Left lung (tissue), 10 donors: ENCODE measurements around the gene KSR2. TPM values are rescaled to one million over a fixed set of nuclear protein-coding genes. Genes with fewer than 3 reads are reported as not detected.
"Not testable (repeated sequence)": the region's sequence is repeated elsewhere in the genome, so short reads cannot be mapped to it uniquely, and the experiment has no call there.

Experiments
- ATAC-seq: fragments of 200-7000 bp; cut with Tn5 transposase; one replicate; pipeline ENCODE4 v1.9.1; 2020; ENCODE audit warnings: moderate library complexity
- DNase-seq, 4 donors: peaks; one replicate each; pipeline ENCODE4 v3.0.0-alpha.2; 2013 to 2020
- H3K27ac ChIP-seq, 2 donors: fragments of 200-600 bp; sonication (generic) in 1 of 2; one replicate each; pipeline versions ENCODE4 v1.5.0 to v1.8.0; 2020 to 2021
- H3K27me3 ChIP-seq, 2 donors: fragments of 200-600 bp; sonication (generic) in 1 of 2; one replicate each; pipeline versions ENCODE4 v1.5.0 to v1.8.0; 2020 to 2021
- H3K36me3 ChIP-seq, 2 donors: fragments of 200-600 bp; sonication (generic) in 1 of 2; one replicate each; pipeline versions ENCODE4 v1.5.0 to v1.8.0; 2020 to 2021
- H3K4me1 ChIP-seq, 2 donors: fragments of 200-600 bp; one replicate each; pipeline ENCODE4 v1.8.0; 2021
- H3K4me3 ChIP-seq, 2 donors: fragments of 200-600 bp; sonication (generic) in 1 of 2; one replicate each; pipeline versions ENCODE4 v1.5.0 to v1.8.0; 2020 to 2021; ENCODE audit warnings: mild to moderate bottlenecking in 1 of 2
- H3K9me3 ChIP-seq, 2 donors: fragments of 200-600 bp; sonication (generic) in 1 of 2; one replicate each; pipeline versions ENCODE4 v1.5.0 to v1.8.0; 2020 to 2021
- CTCF ChIP-seq, 2 donors: fragments of 200-600 bp; sonication (generic) in 1 of 2; IDR thresholded peaks; one replicate each; pipeline versions ENCODE4 v1.5.0 to v1.8.0; 2021; ENCODE audit warnings: antibody characterized with exemption in 2 of 2
- intact Hi-C, 2 donors: fragments of 100-400 bp; cut with DNase I; formaldehyde crosslinking; loops; one replicate each; pipeline versions ENCODE4 v1.11.2 to v1.14.2; 2022
- polyA plus RNA-seq, 6 donors: library from polyadenylated mRNA; unstranded; fragments of 120-200 nt; gene quantifications; one replicate each; pipeline ENCODE4 v1.2.1, GENCODE V29; 2013; ENCODE audit not compliant: insufficient read length in 6 of 6
- total RNA-seq, 2 donors: library from RNA; stranded (reverse); fragmentation: NEBNext Ultra II Directional; extraction: Animal tissue kit (Norgen Biotek cat#: 25700); gene quantifications; one replicate each; pipeline ENCODE4 v1.2.1, GENCODE V29; 2021
- donor health status: DM: no; HTN: yes; CAD: no.
- donor health status: DM: no; HTN: no; CAD: no.

The KSR2 gene
- total and polyA plus RNA-seq, 8 donors: 0.28 to 1.4 (median 0.41) TPM

DNA sequence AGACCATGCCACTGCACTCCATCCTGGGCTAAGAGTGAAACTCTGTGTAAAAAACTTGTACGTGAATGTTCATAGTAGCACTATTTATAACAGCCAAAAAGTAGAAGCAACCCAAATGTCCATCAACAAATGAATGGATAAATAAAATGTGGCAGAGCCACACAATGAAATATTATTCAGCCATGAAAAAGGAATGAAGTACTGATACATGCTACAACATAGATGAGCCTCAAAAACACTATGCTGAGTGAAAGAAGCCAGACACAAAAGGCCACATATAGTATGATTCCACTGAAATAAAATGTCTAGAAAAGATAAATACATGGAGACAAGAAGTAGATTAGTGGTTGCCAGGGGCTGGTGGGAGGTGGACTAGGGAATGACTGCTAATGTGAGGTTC lies 72.8 kb downstream of the KSR2 start:
- intact Hi-C loops: no loop called here
- no peaks in the 10 kb centered on the region for H3K36me3 ChIP-seq
- no peak overlapping the region for H3K4me3 ChIP-seq
- DNase-seq (no peak), ATAC-seq (no peak)
- no peak for TF ChIP-seq CTCF (IDR thresholded peaks at IDR 0.05)
- no peaks in the 10 kb centered on the region for H3K4me1 ChIP-seq
- no peak overlapping the region for H3K27ac ChIP-seq
- H3K27me3 ChIP-seq: peaks cover 0 to 4% of the 10 kb centered on the region in 2 donors
- peaks cover 0 to 2% of the 10 kb centered on the region in 2 donors for H3K9me3 ChIP-seq

DNA sequence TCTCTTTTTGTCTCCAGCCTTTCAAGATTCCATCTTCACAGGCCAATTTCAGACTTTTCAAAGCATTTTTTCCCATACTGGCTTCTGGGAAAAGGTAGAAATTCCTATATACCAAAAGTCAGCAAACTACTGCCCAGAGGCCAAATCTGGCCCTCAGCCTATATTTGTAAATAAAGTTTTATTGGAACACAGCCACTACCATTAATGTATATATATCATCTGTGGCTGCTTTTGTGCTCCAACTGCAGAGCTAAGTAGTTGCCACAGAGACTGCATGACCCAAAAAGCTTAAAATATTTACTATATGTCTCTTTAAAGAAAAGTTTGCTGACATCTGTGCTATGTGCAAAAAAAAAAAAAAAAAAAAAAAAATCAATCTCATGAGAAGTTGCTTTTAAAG lies 76.3 kb downstream of the KSR2 start:
- ATAC-seq (no peak), DNase-seq (no peak)
- H3K4me1 ChIP-seq: no peaks in the 10 kb centered on the region
- H3K36me3 ChIP-seq: no peaks in the 10 kb centered on the region
- no peak for TF ChIP-seq CTCF (IDR thresholded peaks at IDR 0.05)
- peaks cover 0 to 4% of the 10 kb centered on the region in 2 donors for H3K27me3 ChIP-seq
- H3K27ac ChIP-seq: no peak overlapping the region
- no peaks in the 10 kb centered on the region for H3K9me3 ChIP-seq
- no peak overlapping the region for H3K4me3 ChIP-seq
- intact Hi-C loops: no loop called here

- DNase-seq, H3K27ac ChIP-seq, H3K4me3 ChIP-seq, H3K27me3 ChIP-seq, H3K4me1 ChIP-seq, H3K9me3 ChIP-seq, intact Hi-C loops, H3K36me3 ChIP-seq, ATAC-seq: not testable (repeated sequence)
These were observed 77.5 kb downstream of the KSR2 start for GRCh38 chr12:117891265-117891664.

GRCh38 chr12:117890644-117891043 lies 78.1 kb downstream of the KSR2 start:
- H3K27me3 ChIP-seq: no peaks in the 10 kb centered on the region
- DNase-seq: no peak
- H3K36me3 ChIP-seq: no peaks in the 10 kb centered on the region
- H3K4me3 ChIP-seq: no peak overlapping the region
- no peaks in the 10 kb centered on the region for H3K4me1 ChIP-seq
- no peaks in the 10 kb centered on the region for H3K9me3 ChIP-seq
- TF ChIP-seq CTCF (IDR thresholded peaks at IDR 0.05): no peak
- H3K27ac ChIP-seq: no peak overlapping the region
- intact Hi-C loops: no loop called here
- no peak for ATAC-seq

DNA sequence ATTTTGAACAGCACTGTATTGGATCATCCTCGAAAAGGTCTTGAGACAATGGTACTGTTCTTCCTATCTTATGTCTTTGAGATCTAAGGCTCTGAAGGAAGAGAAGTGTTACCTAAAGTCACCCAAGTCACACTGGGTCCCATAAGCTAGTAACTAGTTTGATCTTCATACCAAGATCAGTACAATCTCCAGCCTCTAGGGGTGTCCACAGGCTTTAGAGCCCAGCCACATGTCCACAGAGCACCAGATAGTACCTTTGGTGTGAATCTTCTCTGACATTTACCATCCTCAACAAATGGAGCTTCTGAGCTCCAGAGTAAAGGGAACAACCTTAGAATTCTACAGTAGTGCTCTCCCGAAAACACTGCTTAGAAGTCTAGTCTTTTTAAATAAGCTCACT lies 78.7 kb downstream of the KSR2 start:
- Histone ChIP-seq H3K9me3 (no peaks in the 10 kb centered on the region), H3K4me3 (no peak overlapping the region), H3K27me3 (no peaks in the 10 kb centered on the region), H3K4me1 (no peaks in the 10 kb centered on the region), H3K36me3 (no peaks in the 10 kb centered on the region), H3K27ac (no peak overlapping the region)
- ATAC-seq (no peak), DNase-seq (no peak)
- intact Hi-C loops: no loop called here
- no peak for TF ChIP-seq CTCF (IDR thresholded peaks at IDR 0.05)

DNA sequence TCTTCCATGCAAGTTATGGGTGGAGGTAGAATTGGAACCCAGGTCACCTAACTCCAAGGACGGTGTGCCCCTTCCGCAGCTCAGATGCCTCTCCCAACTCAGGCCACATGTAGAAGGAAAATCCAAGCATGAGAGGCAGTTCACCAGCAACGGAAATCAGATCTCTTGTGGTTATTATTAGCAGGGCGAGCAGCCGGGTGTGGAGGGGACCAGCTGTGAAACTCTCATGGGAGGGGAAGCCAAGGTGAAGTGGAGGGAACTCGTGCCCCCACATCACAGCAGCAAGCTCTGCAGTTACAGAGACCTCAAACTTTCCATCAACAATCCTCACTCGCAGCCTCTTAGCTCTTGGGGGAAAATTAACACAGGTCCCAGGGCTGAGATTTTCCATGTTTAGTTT lies 79.7 kb downstream of the KSR2 start:
- no peaks in the 10 kb centered on the region for H3K9me3 ChIP-seq
- DNase-seq: no peak
- intact Hi-C loops: no loop called here
- H3K36me3 ChIP-seq: no peaks in the 10 kb centered on the region
- no peaks in the 10 kb centered on the region for H3K27me3 ChIP-seq
- H3K4me1 ChIP-seq: no peaks in the 10 kb centered on the region
- H3K4me3 ChIP-seq: no peak overlapping the region
- H3K27ac ChIP-seq: no peak overlapping the region
- no peak for TF ChIP-seq CTCF (IDR thresholded peaks at IDR 0.05)
- ATAC-seq: no peak
